ENCODE measurements around the gene AKAP11.

GRCh38 chr13:42239161-42239560 is 32.8 kb upstream of the AKAP11 start:
- no peak for TF ChIP-seq POLR2A (IDR thresholded peaks at IDR 0.05)
- no peak for TF ChIP-seq CTCF (IDR thresholded peaks at IDR 0.05)
